Panc1 (cell line): ENCODE results near the gene TRDMT1. TPM values are rescaled to one million over a fixed set of nuclear protein-coding genes. Genes with fewer than 3 reads are reported as not detected.

ENCODE experiments used
- ATAC-seq: fragments of 200-7000 bp; cut with Tn5 transposase; 2 replicates; pipeline ENCODE4 v1.9.1; 2020; ENCODE audit warnings: mild to moderate bottlenecking, moderate library complexity
- BruUV-seq: library from RNA; stranded (reverse); fragments of 400-500 nt; replicated peaks from 2 replicates; lab custom pipeline; 2021; lab: Mats Ljungman, UMichigan
- CTCF ChIA-PET: fragments of 300-600 bp; sonication (Branson Sonifier 250); formaldehyde crosslinking; loops from one replicate; lab custom pipeline; 2022; ENCODE audit warnings: antibody characterized with exemption; lab: Charles Lee
- POLR2A ChIA-PET: fragments of 300-600 bp; sonication (Branson Sonifier 250); formaldehyde crosslinking; loops from one replicate; lab custom pipeline; 2022; ENCODE audit warnings: antibody characterized with exemption; lab: Charles Lee
- DNase-seq: peaks from one replicate; pipeline ENCODE4 v3.0.0-alpha.2; 2010; ENCODE audit warnings: low read depth, low spot score
- H3K27ac ChIP-seq: 2 replicates; pipeline ENCODE4 v1.5.1; 2011; ENCODE audit warnings: mild to moderate bottlenecking, low read length, inconsistent platforms
- H3K27me3 ChIP-seq: fragments of 200-500 bp; sonication (Bioruptor generic); 2 replicates; pipeline ENCODE4 v1.6.0; 2014; ENCODE audit warnings: low read length, inconsistent platforms; ENCODE audit not compliant: control insufficient read depth, insufficient read depth
- H3K36me3 ChIP-seq: fragments of 200-500 bp; sonication (Bioruptor generic); 2 replicates; pipeline ENCODE4 v1.5.1; 2014; ENCODE audit warnings: inconsistent platforms, mild to moderate bottlenecking, low read length, moderate library complexity; ENCODE audit not compliant: control insufficient read depth, insufficient read depth
- H3K4me1 ChIP-seq: 2 replicates; pipeline ENCODE4 v1.5.1; 2011; ENCODE audit warnings: inconsistent platforms, mild to moderate bottlenecking, low read length, moderate library complexity; ENCODE audit not compliant: control insufficient read depth, insufficient read depth
- H3K4me3 ChIP-seq, 2 experiments: 2 replicates each; pipeline ENCODE4 v1.5.1; 2011 to 2012; ENCODE audit warnings: low read depth in 2 of 2, low read length in 2 of 2, mild to moderate bottlenecking in 2 of 2, inconsistent platforms in 1 of 2, moderate library complexity in 1 of 2
- H3K9me3 ChIP-seq: fragments of 200-500 bp; sonication (Bioruptor generic); 2 replicates; pipeline ENCODE4 v1.5.1; 2014; ENCODE audit warnings: low read depth, mild to moderate bottlenecking, inconsistent platforms, low read length, moderate library complexity; ENCODE audit not compliant: control insufficient read depth, insufficient read depth
- CTCF ChIP-seq: fragments of 450-650 bp; IDR thresholded peaks from 2 replicates; pipeline ENCODE4 v1.5.1; 2017; ENCODE audit warnings: mild to moderate bottlenecking
- POLR2AphosphoS5 ChIP-seq: IDR thresholded peaks from 2 replicates; pipeline ENCODE4 v1.6.1; 2012; ENCODE audit warnings: mild to moderate bottlenecking, low read depth, low read length, moderate library complexity
- REST ChIP-seq, 2 experiments: IDR thresholded peaks; 2 replicates each; pipeline ENCODE4 v1.6.1; 2011 to 2012; ENCODE audit warnings: low read depth in 2 of 2, control low read depth in 1 of 2, low read length in 1 of 2, mild to moderate bottlenecking in 1 of 2, moderate library complexity in 1 of 2; ENCODE audit not compliant: insufficient read depth in 1 of 2
- SIN3A ChIP-seq: IDR thresholded peaks from 2 replicates; pipeline ENCODE4 v1.6.1; 2012; ENCODE audit warnings: low read depth, mild to moderate bottlenecking, low read length, moderate library complexity, borderline replicate concordance; ENCODE audit not compliant: insufficient read depth
- TCF7L2 ChIP-seq: IDR thresholded peaks from 2 replicates; pipeline ENCODE4 v1.6.1; 2011; ENCODE audit warnings: mild to moderate bottlenecking, low read depth, low read length, inconsistent platforms
- in situ Hi-C: cut with HindIII; loops from 2 replicates; pipeline ENCODE4 v1.10.0; 2016; ENCODE audit warnings: low sequenced_read_pairs, low pct_unique_long_range_greater_than_20kb
- intact Hi-C: fragments of 100-400 bp; cut with micrococcal nuclease; formaldehyde crosslinking; loops from one replicate; pipeline ENCODE4 v1.10.0; 2022; ENCODE audit not compliant: unreplicated experiment
- total RNA-seq: library from RNA; stranded (reverse); gene quantifications from one replicate; pipeline ENCODE4 v1.2.1, GENCODE V29; 2021; ENCODE audit not compliant: unreplicated experiment

Gene TRDMT1
- total RNA-seq, 1 experiment from 2014 or later, result 7.6 TPM

- no peak for DNase-seq
- in situ Hi-C loops, result no loop called here
- H3K4me1 ChIP-seq, result peaks cover 39% of the 10 kb centered on the region
- no peaks in the 10 kb centered on the region for H3K36me3 ChIP-seq
- ChIA-PET CTCF (no interaction called here), POLR2A (interaction anchor here (0.5 to 0.7 kb wide), 3 partner anchors 86 to 124 kb away, joined by 3 to 4 read pairs (median 3); partner anchors contain the start of gene TRDMT1)
- H3K27ac ChIP-seq, result peak overlapping the region; percentile 99
- H3K4me3 ChIP-seq, result no peak overlapping the region
- TF ChIP-seq POLR2AphosphoS5 (no peak), SIN3A (no peak), TCF7L2 (no peak), CTCF (no peak), REST (IDR thresholded peaks at IDR 0.05; ENCODE audit: insufficient read depth in 1 of 2, low read depth in 2 of 2, low read length in 1 of 2) (no peak)
- no TSS peak for BruUV-seq
- intact Hi-C loops, result loop anchor here (5.0 kb wide), 2 partner anchors 51 to 221 kb away; no protein-coding TSS in a partner anchor
- H3K27me3 ChIP-seq, result no peaks in the 10 kb centered on the region
- H3K9me3 ChIP-seq, result peaks cover 3% of the 10 kb centered on the region; the same call in 1 of the 2 replicates
- peak; percentile 59 for ATAC-seq
Observed at GRCh38 chr10:17113346-17113745, 88.1 kb downstream of the TRDMT1 start.

- BruUV-seq, result no TSS peak
- DNase-seq (no peak), ATAC-seq (no peak)
- intact Hi-C loops (loop anchor here (5.0 kb wide), 2 partner anchors 50 to 220 kb away; no protein-coding TSS in a partner anchor), in situ Hi-C loops (no loop called here)
- ChIA-PET CTCF (no interaction called here), POLR2A (interaction anchor here (0.6 to 0.7 kb wide), 3 partner anchors 89 to 263 kb away, joined by 3 to 5 read pairs (median 4); partner anchors contain the start of gene TRDMT1)
- Histone ChIP-seq H3K4me1 (peaks cover 39% of the 10 kb centered on the region), H3K27me3 (no peaks in the 10 kb centered on the region), H3K9me3 (peaks cover 3% of the 10 kb centered on the region; the same call in 1 of the 2 replicates), H3K36me3 (no peaks in the 10 kb centered on the region), H3K4me3 (no peak overlapping the region), H3K27ac (peak overlapping the region; percentile 99)
- TF ChIP-seq POLR2AphosphoS5 (no peak), TCF7L2 (no peak), SIN3A (no peak), REST (IDR thresholded peaks at IDR 0.05; ENCODE audit: insufficient read depth in 1 of 2, low read depth in 2 of 2, low read length in 1 of 2) (no peak), CTCF (no peak)
Observed at GRCh38 chr10:17112566-17112965, 88.9 kb downstream of the TRDMT1 start.
